Esophagus squamous epithelium (tissue), 5 donors: ENCODE data around the gene SLAIN2. TPM values are rescaled to one million over a fixed set of nuclear protein-coding genes. Genes with fewer than 3 reads are reported as not detected.

ENCODE experiments used
- DNase-seq: peaks from one replicate; lab custom pipeline; 2025; lab: John Stamatoyannopoulos, UW
- H3K27ac ChIP-seq, 4 donors: fragments of 200-600 bp; sonication (generic); one replicate each; pipeline ENCODE4 v1.5.1; 2016 to 2019; ENCODE audit warnings: mild to moderate bottlenecking in 1 of 4
- H3K27me3 ChIP-seq, 4 donors: fragments of 200-600 bp; sonication (generic); 1 replicate in 3 of 4; 2 replicates in 1 of 4; pipeline versions ENCODE4 v1.5.1 to v1.6.0; 2017 to 2021; ENCODE audit warnings: antibody characterized with exemption in 1 of 4
- H3K36me3 ChIP-seq, 3 donors: fragments of 200-600 bp; sonication (generic); one replicate each; pipeline ENCODE4 v1.5.1; 2016 to 2019
- H3K4me1 ChIP-seq, 3 donors: fragments of 200-600 bp; sonication (generic); one replicate each; pipeline ENCODE4 v1.5.1; 2017 to 2019
- H3K4me3 ChIP-seq, 4 donors: fragments of 200-600 bp; sonication (generic); 1 replicate in 3 of 4; 2 replicates in 1 of 4; pipeline ENCODE4 v1.5.1; 2016 to 2019; ENCODE audit warnings: mild to moderate bottlenecking in 2 of 4, moderate library complexity in 1 of 4
- H3K9me3 ChIP-seq, 3 donors: fragments of 200-600 bp; sonication (generic); one replicate each; pipeline ENCODE4 v1.5.1; 2016 to 2019
- POLR2A ChIP-seq, 4 donors: fragments of 450-650 bp; IDR thresholded peaks; one replicate each; pipeline ENCODE4 v1.6.1; 2017; ENCODE audit warnings: antibody characterized with exemption in 4 of 4, mild to moderate bottlenecking in 4 of 4, moderate library complexity in 3 of 4
- WGBS, 2 donors: methylation state at CpG; one replicate each; pipeline ENCODE4 v1.1.5; 2018; 5-methylcytosine and 5-hydroxymethylcytosine counted together
- intact Hi-C: fragments of 100-400 bp; cut with DNase I; formaldehyde crosslinking; loops from one replicate; pipeline ENCODE4 v1.15.0; 2022
- total RNA-seq, 4 donors: library from RNA; depleted of rRNA; stranded (reverse); fragments of >200 nt; gene quantifications; one replicate each; pipeline ENCODE4 v1.1.0, GENCODE V29; 2016
- TF ChIP-seq, protein P1 (sequence below), 6 experiments: fragments of 450-650 bp in 4 of 6; fragments of 200-600 bp in 2 of 6; sonication (generic) in 2 of 6; IDR thresholded peaks; one replicate each; pipeline ENCODE4 v1.5.1; 2016 to 2019; ENCODE audit warnings: antibody characterized with exemption in 6 of 6, mild to moderate bottlenecking in 4 of 6, moderate library complexity in 4 of 6
- donor health status: DM: yes; HTN: yes; CAD: no.

Gene SLAIN2
- total RNA-seq, 4 donors from 2014 or later: 30.1 to 88.9 (median 75.4) TPM

GRCh38 chr4:48339642-48340041 lies 1.7 kb upstream of the SLAIN2 start:
- H3K4me3 ChIP-seq: peak overlapping the region in 3 of 4 donors; percentile 80 to 90 (median 89)
- no peaks in the 10 kb centered on the region for H3K27me3 ChIP-seq
- TF ChIP-seq, protein P1, sequence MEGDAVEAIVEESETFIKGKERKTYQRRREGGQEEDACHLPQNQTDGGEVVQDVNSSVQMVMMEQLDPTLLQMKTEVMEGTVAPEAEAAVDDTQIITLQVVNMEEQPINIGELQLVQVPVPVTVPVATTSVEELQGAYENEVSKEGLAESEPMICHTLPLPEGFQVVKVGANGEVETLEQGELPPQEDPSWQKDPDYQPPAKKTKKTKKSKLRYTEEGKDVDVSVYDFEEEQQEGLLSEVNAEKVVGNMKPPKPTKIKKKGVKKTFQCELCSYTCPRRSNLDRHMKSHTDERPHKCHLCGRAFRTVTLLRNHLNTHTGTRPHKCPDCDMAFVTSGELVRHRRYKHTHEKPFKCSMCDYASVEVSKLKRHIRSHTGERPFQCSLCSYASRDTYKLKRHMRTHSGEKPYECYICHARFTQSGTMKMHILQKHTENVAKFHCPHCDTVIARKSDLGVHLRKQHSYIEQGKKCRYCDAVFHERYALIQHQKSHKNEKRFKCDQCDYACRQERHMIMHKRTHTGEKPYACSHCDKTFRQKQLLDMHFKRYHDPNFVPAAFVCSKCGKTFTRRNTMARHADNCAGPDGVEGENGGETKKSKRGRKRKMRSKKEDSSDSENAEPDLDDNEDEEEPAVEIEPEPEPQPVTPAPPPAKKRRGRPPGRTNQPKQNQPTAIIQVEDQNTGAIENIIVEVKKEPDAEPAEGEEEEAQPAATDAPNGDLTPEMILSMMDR (IDR thresholded peaks at IDR 0.05): no peak
- no peak for TF ChIP-seq POLR2A (IDR thresholded peaks at IDR 0.05)
- peak overlapping the region; percentile 97 to 99 (median 98) for H3K27ac ChIP-seq
- no peaks in the 10 kb centered on the region for H3K9me3 ChIP-seq
- peaks cover 8 to 82% (median 22%) of the 10 kb centered on the region in 3 donors for H3K4me1 ChIP-seq
- no peaks in the 10 kb centered on the region for H3K36me3 ChIP-seq
- intact Hi-C loops: no loop called here
- 57 to 62% methylated on average over 7 of the region's 7 CpGs for WGBS, 2 donors
- no peak for DNase-seq

- Histone ChIP-seq H3K36me3 (no peaks in the 10 kb centered on the region), H3K27me3 (no peaks in the 10 kb centered on the region), H3K4me1 (peaks cover 8 to 82% (median 26%) of the 10 kb centered on the region in 3 donors), H3K9me3 (no peaks in the 10 kb centered on the region), H3K27ac (peak overlapping the region; percentile 97 to 99 (median 98)), H3K4me3 (peak overlapping the region; percentile 80 to 96 (median 90))
- 3 to 7% methylated on average over 14 of the region's 14 CpGs for WGBS, 2 donors
- intact Hi-C loops: no loop called here
- no peak for DNase-seq
- TF ChIP-seq, protein P1 (IDR thresholded peaks at IDR 0.05): no peak
- no peak for TF ChIP-seq POLR2A (IDR thresholded peaks at IDR 0.05)
Measured at GRCh38 chr4:48340276-48340964, 909 bp upstream of the SLAIN2 start.

- WGBS, 2 donors: 0% methylated on average over 5 to 13 of the region's 66 CpGs
- intact Hi-C loops: no loop called here
Measured at GRCh38 chr4:48341776-48342605, 662 bp downstream of the SLAIN2 start.

GRCh38 chr4:48342606-48342880 lies 1.2 kb downstream of the SLAIN2 start:
- Histone ChIP-seq H3K27ac (peak overlapping the region; percentile 97 to 99 (median 98)), H3K36me3 (no peaks in the 10 kb centered on the region), H3K4me3 (peak overlapping the region; percentile 80 to 96 (median 90)), H3K27me3 (no peaks in the 10 kb centered on the region), H3K4me1 (peaks cover 4 to 82% (median 28%) of the 10 kb centered on the region in 3 donors), H3K9me3 (no peaks in the 10 kb centered on the region)
- 0 to 5% methylated on average over 5 of the region's 5 CpGs for whole genome bisulfite sequencing, 2 donors
- intact Hi-C loops: no loop called here
- no peak for DNase-seq
- no peak for TF ChIP-seq POLR2A (IDR thresholded peaks at IDR 0.05)
- TF ChIP-seq, protein P1 (IDR thresholded peaks at IDR 0.05): no peak

More at GRCh38 chr4:48341776-48342605, 662 bp downstream of the SLAIN2 start:
- H3K9me3 ChIP-seq: no peaks in the 10 kb centered on the region
- H3K36me3 ChIP-seq: no peaks in the 10 kb centered on the region
- H3K27me3 ChIP-seq: no peaks in the 10 kb centered on the region
- H3K4me1 ChIP-seq: peaks cover 6 to 82% (median 30%) of the 10 kb centered on the region in 3 donors
- TF ChIP-seq POLR2A (IDR thresholded peaks at IDR 0.05): no peak
- TF ChIP-seq, protein P1 (IDR thresholded peaks at IDR 0.05): no peak
- peak; percentile 20 for DNase-seq
- H3K4me3 ChIP-seq: peak overlapping the region; percentile 80 to 96 (median 90)
- peak overlapping the region; percentile 97 to 99 (median 98) for H3K27ac ChIP-seq

DNA sequence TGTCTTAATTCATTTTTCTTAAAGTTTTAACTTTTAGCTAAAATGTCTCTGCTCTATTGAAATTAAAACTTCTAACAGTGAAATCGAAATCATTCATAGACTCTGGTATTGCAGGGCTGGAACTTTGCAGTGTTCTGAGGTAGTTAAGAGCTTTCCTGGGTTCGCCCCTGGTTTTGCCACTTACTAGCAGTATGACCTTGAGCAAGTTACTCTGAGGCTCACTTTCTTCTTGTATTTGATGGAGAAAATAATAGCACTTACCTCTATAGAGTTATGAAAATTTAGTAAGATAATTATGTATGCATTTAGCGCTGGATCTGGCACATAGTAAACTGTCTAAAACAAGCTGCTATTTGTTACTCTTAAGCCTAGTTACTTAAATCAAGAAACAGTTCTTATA lies 1.7 kb downstream of the SLAIN2 start:
- Histone ChIP-seq H3K4me3 (peak overlapping the region; percentile 80 to 96 (median 90)), H3K27ac (peak overlapping the region in 2 of 4 donors; percentile 34 to 99), H3K27me3 (no peaks in the 10 kb centered on the region), H3K9me3 (no peaks in the 10 kb centered on the region), H3K4me1 (peaks cover 4 to 83% (median 27%) of the 10 kb centered on the region in 3 donors), H3K36me3 (no peaks in the 10 kb centered on the region)
- DNase-seq: no peak
- WGBS, 2 donors: 11 to 22% methylated on average over 3 of the region's 3 CpGs
- intact Hi-C loops: no loop called here
- TF ChIP-seq POLR2A (IDR thresholded peaks at IDR 0.05): no peak
